HEK293T (cell line): ENCODE data around the gene ARL5A.

ENCODE experiments used
- PKNOX1 ChIP-seq: fragments of 450-650 bp; IDR thresholded peaks from 2 replicates; pipeline ENCODE4 v1.6.1; 2016
- SP1 ChIP-seq: fragments of 450-650 bp; IDR thresholded peaks from 2 replicates; pipeline ENCODE4 v1.6.1; 2017

GRCh38 chr2:151786077-151786476, 42.1 kb downstream of the ARL5A start:
- TF ChIP-seq PKNOX1 (no peak), SP1 (no peak)
